Measurements from ENCODE around the gene HAND1.

DNA sequence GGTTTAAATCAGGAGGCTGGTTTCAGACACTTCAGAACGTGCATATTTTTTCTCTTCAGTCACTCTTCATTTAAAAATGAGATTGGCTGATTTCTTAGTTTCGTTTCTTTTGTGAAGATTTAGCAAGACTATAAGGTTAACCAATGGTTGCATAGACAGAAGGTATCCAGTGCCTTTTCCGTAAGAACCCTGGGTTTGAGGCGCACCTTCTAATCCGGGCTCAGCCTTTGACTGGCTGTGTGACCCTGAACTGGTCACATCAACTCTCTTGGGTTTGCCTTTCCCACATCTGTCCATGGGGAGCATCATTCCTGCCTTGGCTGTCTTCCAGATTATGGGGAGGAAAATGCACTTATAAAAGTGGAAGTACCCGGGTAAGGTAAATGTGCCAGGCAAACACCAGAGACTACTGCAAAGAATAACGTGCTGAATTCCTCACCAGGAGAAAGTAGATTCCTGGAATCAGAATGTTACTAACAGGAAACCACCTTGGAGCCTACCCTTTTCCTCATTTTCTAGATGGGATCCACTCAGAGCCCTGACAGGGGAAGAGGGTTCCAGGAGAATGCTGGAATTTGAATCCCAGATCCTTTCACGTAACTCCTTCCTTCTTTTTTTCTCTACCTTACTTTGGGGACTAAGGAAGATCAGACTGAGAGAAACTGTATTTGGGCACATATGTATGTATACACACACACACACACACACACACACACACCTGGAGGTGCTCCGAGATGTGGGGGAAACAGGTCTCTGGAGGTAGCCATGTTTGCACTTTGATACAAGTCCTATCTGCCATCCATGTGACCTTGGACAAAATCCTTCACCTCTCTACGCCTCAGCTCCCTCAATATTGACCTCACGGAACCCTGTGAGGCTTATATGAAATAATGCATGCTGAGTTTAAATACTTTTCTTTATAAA, 6.8 kb downstream of the HAND1 start:
- TF ChIP-seq, protein P1, sequence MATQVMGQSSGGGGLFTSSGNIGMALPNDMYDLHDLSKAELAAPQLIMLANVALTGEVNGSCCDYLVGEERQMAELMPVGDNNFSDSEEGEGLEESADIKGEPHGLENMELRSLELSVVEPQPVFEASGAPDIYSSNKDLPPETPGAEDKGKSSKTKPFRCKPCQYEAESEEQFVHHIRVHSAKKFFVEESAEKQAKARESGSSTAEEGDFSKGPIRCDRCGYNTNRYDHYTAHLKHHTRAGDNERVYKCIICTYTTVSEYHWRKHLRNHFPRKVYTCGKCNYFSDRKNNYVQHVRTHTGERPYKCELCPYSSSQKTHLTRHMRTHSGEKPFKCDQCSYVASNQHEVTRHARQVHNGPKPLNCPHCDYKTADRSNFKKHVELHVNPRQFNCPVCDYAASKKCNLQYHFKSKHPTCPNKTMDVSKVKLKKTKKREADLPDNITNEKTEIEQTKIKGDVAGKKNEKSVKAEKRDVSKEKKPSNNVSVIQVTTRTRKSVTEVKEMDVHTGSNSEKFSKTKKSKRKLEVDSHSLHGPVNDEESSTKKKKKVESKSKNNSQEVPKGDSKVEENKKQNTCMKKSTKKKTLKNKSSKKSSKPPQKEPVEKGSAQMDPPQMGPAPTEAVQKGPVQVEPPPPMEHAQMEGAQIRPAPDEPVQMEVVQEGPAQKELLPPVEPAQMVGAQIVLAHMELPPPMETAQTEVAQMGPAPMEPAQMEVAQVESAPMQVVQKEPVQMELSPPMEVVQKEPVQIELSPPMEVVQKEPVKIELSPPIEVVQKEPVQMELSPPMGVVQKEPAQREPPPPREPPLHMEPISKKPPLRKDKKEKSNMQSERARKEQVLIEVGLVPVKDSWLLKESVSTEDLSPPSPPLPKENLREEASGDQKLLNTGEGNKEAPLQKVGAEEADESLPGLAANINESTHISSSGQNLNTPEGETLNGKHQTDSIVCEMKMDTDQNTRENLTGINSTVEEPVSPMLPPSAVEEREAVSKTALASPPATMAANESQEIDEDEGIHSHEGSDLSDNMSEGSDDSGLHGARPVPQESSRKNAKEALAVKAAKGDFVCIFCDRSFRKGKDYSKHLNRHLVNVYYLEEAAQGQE (IDR thresholded peaks at IDR 0.05; ENCODE audit: unreplicated experiment) = no peak
- TF ChIP-seq, protein P2, sequence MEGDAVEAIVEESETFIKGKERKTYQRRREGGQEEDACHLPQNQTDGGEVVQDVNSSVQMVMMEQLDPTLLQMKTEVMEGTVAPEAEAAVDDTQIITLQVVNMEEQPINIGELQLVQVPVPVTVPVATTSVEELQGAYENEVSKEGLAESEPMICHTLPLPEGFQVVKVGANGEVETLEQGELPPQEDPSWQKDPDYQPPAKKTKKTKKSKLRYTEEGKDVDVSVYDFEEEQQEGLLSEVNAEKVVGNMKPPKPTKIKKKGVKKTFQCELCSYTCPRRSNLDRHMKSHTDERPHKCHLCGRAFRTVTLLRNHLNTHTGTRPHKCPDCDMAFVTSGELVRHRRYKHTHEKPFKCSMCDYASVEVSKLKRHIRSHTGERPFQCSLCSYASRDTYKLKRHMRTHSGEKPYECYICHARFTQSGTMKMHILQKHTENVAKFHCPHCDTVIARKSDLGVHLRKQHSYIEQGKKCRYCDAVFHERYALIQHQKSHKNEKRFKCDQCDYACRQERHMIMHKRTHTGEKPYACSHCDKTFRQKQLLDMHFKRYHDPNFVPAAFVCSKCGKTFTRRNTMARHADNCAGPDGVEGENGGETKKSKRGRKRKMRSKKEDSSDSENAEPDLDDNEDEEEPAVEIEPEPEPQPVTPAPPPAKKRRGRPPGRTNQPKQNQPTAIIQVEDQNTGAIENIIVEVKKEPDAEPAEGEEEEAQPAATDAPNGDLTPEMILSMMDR (conservative IDR thresholded peaks at IDR 0.05; ENCODE audit: low read depth in 2 of 2) = no peak
- TF ChIP-seq ZNF331 (CRISPR knock-in tag; IDR thresholded peaks at IDR 0.05; ENCODE audit: low read depth) (no peak), EZH2phosphoT487 (IDR thresholded peaks at IDR 0.05; ENCODE audit: unreplicated experiment) (no peak), JUNB (IDR thresholded peaks at IDR 0.05; ENCODE audit: unreplicated experiment) (no peak), EZH2 (IDR thresholded peaks at IDR 0.05; ENCODE audit: low read depth, unreplicated experiment) (no peak)
